NCI-H1417 (cell line): ENCODE data around the gene RASSF3.
"Not testable (repeated sequence)": the region's sequence is repeated elsewhere in the genome, so short reads cannot be mapped to it uniquely, and the experiment has no call there.

Source experiments
- DNase-seq, 3 experiments: peaks; one replicate each; lab custom pipeline; 2025; lab: John Stamatoyannopoulos, UW

RASSF3 gene

GRCh38 chr12:64633011-64633939 is 23.0 kb downstream of the RASSF3 start:
- DNase-seq: no peak

- no peak for DNase-seq
Measured at GRCh38 chr12:64633940-64634337, 23.6 kb downstream of the RASSF3 start.

GRCh38 chr12:64634508-64635092 is 24.3 kb downstream of the RASSF3 start:
- no peak for DNase-seq

- no peak for DNase-seq
Measured at GRCh38 chr12:64635356-64635998, 25.2 kb downstream of the RASSF3 start.

GRCh38 chr12:64636856-64637255 is 26.6 kb downstream of the RASSF3 start:
- DNase-seq: no peak

- no peak for DNase-seq
Measured at GRCh38 chr12:64639466-64639865, 29.2 kb downstream of the RASSF3 start.

- DNase-seq: no peak
Measured at GRCh38 chr12:64646318-64646717, 36.0 kb downstream of the RASSF3 start.

GRCh38 chr12:64649487-64649886 is 39.2 kb downstream of the RASSF3 start:
- no peak for DNase-seq

GRCh38 chr12:64650762-64651161 is 40.5 kb downstream of the RASSF3 start:
- DNase-seq: no peak

- DNase-seq: peak in 1 of 3 experiments; percentile 36
Measured at GRCh38 chr12:64652346-64652745, 42.1 kb downstream of the RASSF3 start.

- DNase-seq: no peak
Measured at GRCh38 chr12:64653123-64653522, 42.8 kb downstream of the RASSF3 start.

- not testable (repeated sequence) for DNase-seq
Measured at GRCh38 chr12:64653907-64654306, 43.6 kb downstream of the RASSF3 start.

- DNase-seq: no peak
Measured at GRCh38 chr12:64655141-64655540, 44.8 kb downstream of the RASSF3 start.

- DNase-seq: no peak
Measured at GRCh38 chr12:64656429-64656828, 46.1 kb downstream of the RASSF3 start.

- no peak for DNase-seq
Measured at GRCh38 chr12:64658892-64659481, 48.7 kb downstream of the RASSF3 start.

- no peak for DNase-seq
Measured at GRCh38 chr12:64660237-64661018, 50.1 kb downstream of the RASSF3 start.

GRCh38 chr12:64663015-64663414 is 52.7 kb downstream of the RASSF3 start:
- peak in 1 of 3 experiments; percentile 51 for DNase-seq

- DNase-seq: peak in 1 of 3 experiments; percentile 34
Measured at GRCh38 chr12:64665514-64665913, 55.2 kb downstream of the RASSF3 start.

- DNase-seq: no peak
Measured at GRCh38 chr12:64666054-64666914, 56.0 kb downstream of the RASSF3 start.

- DNase-seq: no peak
Measured at GRCh38 chr12:64667793-64668192, 57.5 kb downstream of the RASSF3 start.
